Spinal cord (tissue), 10 donors: ENCODE results near the gene HDAC9. TPM values are rescaled to one million over a fixed set of nuclear protein-coding genes. Genes with fewer than 3 reads are reported as not detected.
A peak's percentile ranks its signal among the peaks of the same experiment; 100 is the strongest.

ENCODE experiments used
- DNase-seq, 6 donors: peaks; one replicate each; pipeline versions ENCODE4 v3.0.0 to v3.0.0-alpha.2; 2013 to 2015; ENCODE audit warnings: low spot score in 6 of 6, low read depth in 4 of 6
- H3K27ac ChIP-seq: one replicate; pipeline ENCODE4 v1.5.1; 2013; ENCODE audit warnings: low read depth, low read length, control low read depth
- H3K27me3 ChIP-seq: one replicate; pipeline ENCODE4 v1.6.1; 2013; ENCODE audit warnings: low read length; ENCODE audit not compliant: control insufficient read depth, insufficient read depth
- H3K36me3 ChIP-seq: one replicate; pipeline ENCODE4 v1.6.1; 2013; ENCODE audit warnings: low read length; ENCODE audit not compliant: control insufficient read depth, insufficient read depth
- H3K4me1 ChIP-seq: one replicate; pipeline ENCODE4 v1.6.1; 2013; ENCODE audit warnings: low read length; ENCODE audit not compliant: control insufficient read depth, insufficient read depth
- H3K4me3 ChIP-seq: one replicate; pipeline ENCODE4 v1.5.1; 2013; ENCODE audit warnings: low read depth, low read length, control low read depth
- H3K9me3 ChIP-seq: one replicate; pipeline ENCODE4 v1.6.1; 2013; ENCODE audit warnings: low read length; ENCODE audit not compliant: control insufficient read depth, insufficient read depth
- WGBS: methylation state at CpG from one replicate; pipeline ENCODE4 v1.1.5; 2013; ENCODE audit warnings: missing lambda C conversion rate; ENCODE audit not compliant: insufficient coverage; 5-methylcytosine and 5-hydroxymethylcytosine counted together
- polyA plus RNA-seq, 2 donors: library from polyadenylated mRNA; unstranded; fragments of 120-200 nt; gene quantifications; one replicate each; pipeline ENCODE4 v1.2.1, GENCODE V29; 2013; ENCODE audit not compliant: insufficient read length in 2 of 2
- total RNA-seq, 2 donors: library from RNA; depleted of rRNA in 1 of 2; stranded (reverse); fragments of 120-200 nt in 1 of 2; fragments of >200 nt in 1 of 2; gene quantifications; one replicate each; pipeline versions ENCODE4 v1.2.3 to v1.2.4, GENCODE V29; 2013 to 2014
- donor health status: healthy.

Gene HDAC9
- total and polyA plus RNA-seq, 4 donors = 21.4 to 58.5 (median 29.3) TPM

DNA sequence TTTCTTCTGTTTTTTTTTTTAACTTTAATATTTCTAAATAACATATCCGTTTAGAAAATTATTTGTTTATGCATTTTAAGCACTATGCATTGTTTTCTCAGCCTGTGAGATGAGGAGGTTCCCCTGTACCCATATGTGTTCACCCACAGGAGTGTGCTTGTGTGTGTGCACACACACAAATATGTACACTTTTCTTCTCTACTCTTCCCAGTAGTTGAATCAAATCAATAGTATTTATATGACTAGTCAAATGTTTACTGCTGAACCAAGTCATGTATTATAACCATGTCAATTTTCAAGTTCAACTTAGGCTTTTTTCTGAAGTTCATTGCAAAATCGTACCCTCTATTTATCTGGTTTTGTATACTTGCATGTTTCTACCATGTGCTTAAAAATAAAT lies 37.3 kb downstream of the HDAC9 start:
- WGBS = no CpG with 5 or more reads among the region's 2 CpGs
- no peak overlapping the region for H3K27ac ChIP-seq

DNA sequence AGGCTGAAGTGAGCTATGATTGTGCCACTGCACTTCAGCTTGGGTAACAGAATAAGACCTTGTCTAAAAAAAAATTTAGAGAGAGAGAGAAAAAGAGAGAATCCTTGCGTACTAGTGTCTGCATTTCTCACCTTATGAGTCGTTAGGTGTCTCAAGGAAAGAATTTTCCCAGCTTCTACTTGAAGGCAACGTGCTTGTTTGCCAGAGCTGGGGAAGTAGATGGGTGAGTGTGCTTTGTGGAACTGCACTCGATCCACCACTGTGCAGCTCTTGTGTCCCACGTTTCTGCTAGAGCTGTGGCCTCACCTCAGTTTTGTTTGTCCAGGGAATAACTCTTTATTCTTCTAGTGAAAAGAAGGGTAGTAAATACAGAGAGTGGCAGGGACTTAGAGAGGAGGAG lies 38.9 kb downstream of the HDAC9 start:
- Histone ChIP-seq H3K4me1 (no peaks in the 10 kb centered on the region), H3K27ac (no peak overlapping the region), H3K9me3 (no peaks in the 10 kb centered on the region), H3K4me3 (no peak overlapping the region), H3K36me3 (no peaks in the 10 kb centered on the region), H3K27me3 (no peaks in the 10 kb centered on the region)
- WGBS = 71% methylated on average over 4 of the region's 5 CpGs
- DNase-seq = no peak

More for the DNA sequence above, 37.3 kb downstream of the HDAC9 start:
- Histone ChIP-seq H3K36me3 (no peaks in the 10 kb centered on the region), H3K4me3 (no peak overlapping the region), H3K27me3 (no peaks in the 10 kb centered on the region), H3K4me1 (no peaks in the 10 kb centered on the region), H3K9me3 (no peaks in the 10 kb centered on the region)
- no peak for DNase-seq

DNA sequence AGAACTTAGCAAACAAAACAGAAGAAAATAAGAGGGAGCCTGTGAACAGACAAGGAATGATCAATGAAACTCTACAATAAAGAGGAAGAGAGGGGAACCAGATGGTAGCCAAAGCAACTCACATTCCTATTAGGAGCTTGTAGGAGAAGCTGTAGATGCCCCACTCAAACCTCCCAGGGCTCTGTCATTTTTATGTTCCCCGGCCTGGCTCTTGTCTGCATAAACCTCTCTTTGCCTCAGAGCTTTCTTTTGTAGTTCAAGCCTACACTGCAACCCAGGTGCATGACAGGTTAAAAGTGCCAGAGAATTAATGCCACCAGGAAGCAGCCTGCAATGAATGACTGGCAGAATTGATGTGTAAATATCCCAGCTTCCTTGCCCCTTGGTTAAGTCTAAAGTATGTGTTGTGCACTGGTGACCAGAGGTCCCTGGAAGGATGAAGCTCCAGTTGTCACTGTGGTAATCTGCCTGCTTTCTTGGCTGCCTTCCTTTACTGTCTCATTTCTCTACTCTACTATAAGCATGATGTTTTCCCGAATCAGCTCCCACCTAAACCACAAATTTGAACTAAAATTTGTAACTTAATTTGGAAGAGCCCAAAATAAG lies 40.4 kb downstream of the HDAC9 start:
- no peaks in the 10 kb centered on the region for H3K27me3 ChIP-seq
- H3K9me3 ChIP-seq = no peaks in the 10 kb centered on the region
- H3K36me3 ChIP-seq = no peaks in the 10 kb centered on the region
- no peak overlapping the region for H3K4me3 ChIP-seq
- H3K27ac ChIP-seq = no peak overlapping the region
- DNase-seq = no peak
- WGBS = 60% methylated on average over 1 of the region's 2 CpGs
- no peaks in the 10 kb centered on the region for H3K4me1 ChIP-seq

DNA sequence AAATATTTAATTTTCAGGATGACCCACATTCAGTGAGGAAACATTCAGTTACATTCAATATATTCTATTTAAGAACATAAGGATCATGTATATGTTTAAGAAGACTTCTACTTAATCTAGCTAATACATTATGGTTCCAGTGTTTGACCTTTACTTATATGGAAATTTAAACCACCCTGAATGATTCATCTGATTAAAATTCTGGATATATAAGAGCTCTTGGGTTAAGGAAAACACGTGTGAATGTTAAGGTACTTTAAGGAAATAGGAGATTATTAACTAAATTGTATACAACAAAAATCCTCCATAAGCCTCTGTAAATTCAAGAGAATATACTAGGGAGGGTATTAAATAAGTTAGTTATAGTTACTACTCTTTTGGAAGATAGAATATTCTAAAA lies 40.9 kb downstream of the HDAC9 start:
- Histone ChIP-seq H3K9me3 (no peaks in the 10 kb centered on the region), H3K27ac (no peak overlapping the region), H3K27me3 (no peaks in the 10 kb centered on the region), H3K4me3 (no peak overlapping the region), H3K36me3 (no peaks in the 10 kb centered on the region), H3K4me1 (peaks cover 3% of the 10 kb centered on the region)
- WGBS = no CpG with 5 or more reads among the region's 1 CpG
- DNase-seq = no peak

DNA sequence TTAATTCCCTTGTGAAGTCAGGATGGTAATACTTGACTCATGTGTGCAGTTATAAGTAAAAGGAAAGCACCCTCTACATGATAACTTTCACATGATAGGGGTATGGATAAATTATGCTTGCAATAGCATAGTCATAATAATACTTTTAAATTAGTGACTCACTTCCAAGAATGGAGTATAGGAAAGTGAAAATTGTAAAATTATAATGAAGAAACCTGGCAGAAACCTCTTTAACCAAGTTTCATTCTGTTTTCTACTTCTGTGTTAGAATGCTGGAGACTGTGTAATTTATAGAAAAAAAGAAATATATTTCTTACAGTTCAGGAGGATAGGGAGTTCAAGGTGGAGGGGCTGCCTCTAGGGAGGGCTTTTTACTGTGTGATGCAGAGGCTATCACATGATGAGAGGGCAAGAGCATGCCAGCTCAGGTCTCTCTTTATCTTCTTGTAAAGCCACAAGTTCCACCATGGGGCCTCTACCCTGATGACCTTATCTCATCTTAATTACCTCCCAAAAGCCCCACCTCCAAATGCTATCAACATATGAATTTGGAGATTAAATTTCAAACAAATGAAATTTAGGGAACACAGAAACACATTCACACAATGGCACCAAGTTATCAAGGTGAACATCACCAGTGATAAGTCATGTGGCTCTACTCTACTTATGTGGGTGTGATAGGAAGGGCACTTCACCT lies 43.2 kb downstream of the HDAC9 start:
- H3K9me3 ChIP-seq = no peaks in the 10 kb centered on the region
- H3K4me1 ChIP-seq = peaks cover 3% of the 10 kb centered on the region
- H3K27ac ChIP-seq = no peak overlapping the region
- DNase-seq = no peak
- H3K4me3 ChIP-seq = no peak overlapping the region
- H3K27me3 ChIP-seq = no peaks in the 10 kb centered on the region
- no peaks in the 10 kb centered on the region for H3K36me3 ChIP-seq

DNA sequence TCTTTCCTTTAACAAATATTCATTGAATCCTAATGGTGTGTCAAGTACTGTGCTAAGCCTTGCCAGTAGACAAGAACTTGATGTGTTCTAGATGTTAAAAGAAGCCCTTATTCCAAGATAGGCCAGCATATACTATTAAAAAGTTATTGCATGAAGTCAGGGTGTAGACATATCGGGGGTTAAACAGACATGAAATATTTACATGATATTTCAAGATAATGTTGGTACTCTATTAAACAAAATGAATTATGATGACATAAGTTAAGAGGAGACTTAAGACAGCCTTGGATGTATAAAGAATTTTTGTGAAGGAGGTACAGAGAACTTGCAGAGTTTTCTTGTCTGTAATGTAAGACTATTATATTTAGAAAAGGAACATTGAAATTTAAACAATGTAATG lies 44.8 kb downstream of the HDAC9 start:
- Histone ChIP-seq H3K4me3 (no peak overlapping the region), H3K27ac (no peak overlapping the region), H3K4me1 (peaks cover 3% of the 10 kb centered on the region), H3K27me3 (no peaks in the 10 kb centered on the region), H3K9me3 (no peaks in the 10 kb centered on the region), H3K36me3 (no peaks in the 10 kb centered on the region)
- DNase-seq = no peak
- WGBS = no CpG with 5 or more reads among the region's 1 CpG

DNA sequence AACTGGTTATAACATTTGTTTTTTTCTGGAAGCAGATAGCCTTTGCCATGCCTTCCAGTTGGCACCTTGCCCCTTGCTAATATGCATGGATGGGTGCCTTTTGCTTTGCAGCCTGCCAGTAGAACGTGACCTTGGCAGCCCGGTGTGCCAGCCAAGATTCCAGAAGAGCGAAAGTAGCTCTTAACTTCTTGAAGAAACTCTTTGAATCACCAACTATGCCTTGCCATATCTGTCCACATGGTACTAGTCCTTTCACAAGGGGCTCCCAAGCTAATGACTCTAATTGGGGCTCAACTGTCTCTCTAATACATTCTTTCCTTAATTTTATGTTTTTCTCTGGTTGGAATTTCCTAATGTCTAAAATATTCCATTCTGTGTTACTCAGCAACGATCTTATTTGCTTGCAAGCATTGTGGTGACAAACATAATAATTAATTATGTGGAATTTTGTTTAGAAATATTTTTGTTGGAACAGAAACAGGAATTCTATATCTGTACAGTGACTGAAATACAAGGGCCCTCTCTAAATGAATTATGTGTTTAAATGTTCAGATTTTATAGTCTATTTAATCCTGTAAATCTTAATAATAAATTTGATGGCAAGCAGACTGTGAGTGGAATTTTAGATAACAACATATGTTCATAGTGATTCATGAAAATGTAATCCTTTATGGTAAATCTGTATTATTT lies 45.8 kb downstream of the HDAC9 start:
- no peaks in the 10 kb centered on the region for H3K36me3 ChIP-seq
- DNase-seq = peak in 2 of 6 donors; percentile 27 to 80
- H3K4me3 ChIP-seq = no peak overlapping the region
- no peaks in the 10 kb centered on the region for H3K27me3 ChIP-seq
- H3K27ac ChIP-seq = no peak overlapping the region
- peaks cover 3% of the 10 kb centered on the region for H3K4me1 ChIP-seq
- no peaks in the 10 kb centered on the region for H3K9me3 ChIP-seq
- WGBS = 31% methylated on average over 3 of the region's 4 CpGs

DNA sequence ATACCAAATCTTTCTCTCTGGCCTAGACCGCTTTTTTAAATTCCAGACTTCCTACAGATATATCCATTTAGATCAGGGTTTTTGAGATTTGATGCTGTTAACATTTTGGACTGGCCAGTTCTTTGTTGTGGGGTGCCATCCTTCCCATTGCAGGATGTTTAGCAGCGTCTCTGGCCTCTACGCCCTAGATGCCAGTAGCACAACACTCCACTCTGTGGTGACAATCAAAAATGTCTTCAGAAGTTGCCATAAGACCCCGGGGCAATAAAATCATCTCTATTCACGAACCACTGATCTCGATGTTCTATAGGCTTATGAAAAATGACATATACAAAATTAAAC lies 46.3 kb downstream of the HDAC9 start:
- peaks cover 3% of the 10 kb centered on the region for H3K4me1 ChIP-seq
- H3K4me3 ChIP-seq = no peak overlapping the region
- no peak for DNase-seq
- H3K9me3 ChIP-seq = no peaks in the 10 kb centered on the region
- no peaks in the 10 kb centered on the region for H3K36me3 ChIP-seq
- no peaks in the 10 kb centered on the region for H3K27me3 ChIP-seq
- H3K27ac ChIP-seq = no peak overlapping the region
- whole genome bisulfite sequencing = 100% methylated on average over 1 of the region's 6 CpGs

DNA sequence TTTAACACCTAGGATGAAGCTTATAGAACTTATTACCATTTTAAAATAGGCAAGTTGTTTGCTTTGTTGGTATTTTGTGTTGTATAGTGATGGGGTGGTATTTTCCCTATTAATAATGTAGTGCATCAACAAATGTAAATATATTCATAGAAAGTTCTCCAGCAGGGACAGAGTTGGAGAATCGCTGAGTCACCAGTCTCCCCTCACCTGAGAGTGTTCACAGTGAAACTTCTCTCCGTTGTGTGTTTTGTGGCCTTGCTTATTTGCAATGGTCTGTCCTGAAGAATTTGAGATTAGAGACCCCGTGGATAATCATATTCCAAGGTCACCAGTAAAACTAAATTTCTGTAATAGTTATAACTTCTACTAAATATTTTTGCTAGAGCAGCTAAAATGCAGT lies 51.0 kb downstream of the HDAC9 start:
- Histone ChIP-seq H3K4me3 (no peak overlapping the region), H3K27me3 (no peaks in the 10 kb centered on the region), H3K9me3 (no peaks in the 10 kb centered on the region), H3K27ac (no peak overlapping the region), H3K36me3 (no peaks in the 10 kb centered on the region), H3K4me1 (no peaks in the 10 kb centered on the region)
- no peak for DNase-seq
- no CpG with 5 or more reads among the region's 3 CpGs for WGBS
